ENCODE measurements around the gene ANTXR1. TPM values are rescaled to one million over a fixed set of nuclear protein-coding genes. Genes with fewer than 3 reads are reported as not detected.
"Not testable (repeated sequence)": the region's sequence is repeated elsewhere in the genome, so short reads cannot be mapped to it uniquely, and the experiment has no call there.

Gene ANTXR1
- total RNA-seq, 1 experiment from 2014 or later = 37.3 TPM

GRCh38 chr2:69227716-69228115 lies 214.7 kb downstream of the ANTXR1 start:
- no peaks in the 10 kb centered on the region for H3K79me1 ChIP-seq (ENCODE audit: insufficient read depth, low read depth, low read length, poor library complexity, severe bottlenecking)
- Mint-ChIP-seq H3K4me1 (peaks cover 7 to 11% of the 10 kb centered on the region in 2 experiments), H3K4me3 (no peak overlapping the region), H3K27ac (no peak overlapping the region), H3K27me3 (ENCODE audit: low read depth) (no peaks in the 10 kb centered on the region; the same call in 1 of the 2 replicates), H3K36me3 (ENCODE audit: insufficient read depth in 1 of 3, low read depth in 3 of 3) (peaks cover 0 to 2% (median 2%) of the 10 kb centered on the region in 3 experiments; a peak in 4 of 7 replicates), H3K9me3 (no peaks in the 10 kb centered on the region; a peak in 1 of 5 replicates)
- H3K27me3 ChIP-seq (ENCODE audit: insufficient read depth, low read length) = no peaks in the 10 kb centered on the region
- H3K4me1 ChIP-seq (ENCODE audit: insufficient read depth, low read length) = no peaks in the 10 kb centered on the region; the same call in 1 of the 2 replicates
- no peak overlapping the region for H3K27ac ChIP-seq (ENCODE audit: insufficient read length, low read depth, low read length)
- H4K5ac ChIP-seq (ENCODE audit: insufficient read length, low read depth, low read length) = no peak overlapping the region
- no peak overlapping the region for H3K23ac ChIP-seq (ENCODE audit: insufficient read length, low read depth, low read length)
- H2AFZ ChIP-seq (ENCODE audit: low read length) = no peak overlapping the region
- H3K14ac ChIP-seq (ENCODE audit: insufficient read depth, low read length) = no peak overlapping the region
- H3T11ph ChIP-seq (ENCODE audit: low read length) = no peak overlapping the region
- H2BK20ac ChIP-seq (ENCODE audit: low read depth, low read length, poor library complexity, severe bottlenecking) = no peak overlapping the region
- no peak overlapping the region for H2BK12ac ChIP-seq (ENCODE audit: insufficient read length, low read depth, low read length)
- H3K4ac ChIP-seq (ENCODE audit: low read depth, low read length) = no peak overlapping the region
- H4K91ac ChIP-seq (ENCODE audit: insufficient read length, low read depth, low read length) = no peak overlapping the region
- no peaks in the 10 kb centered on the region for H3K23me2 ChIP-seq (ENCODE audit: insufficient read length, low read depth, low read length, poor library complexity, severe bottlenecking)
- H2AK5ac ChIP-seq (ENCODE audit: insufficient read length, low read length) = no peak overlapping the region
- no peak overlapping the region for H3K56ac ChIP-seq (ENCODE audit: insufficient read length, low read depth, low read length)
- no peak overlapping the region for H4K8ac ChIP-seq (replicated peaks; ENCODE audit: insufficient read length, low read depth, low read length)
- no peak overlapping the region for H3K9ac ChIP-seq (ENCODE audit: extremely low read depth, insufficient read length, low read length)
- no peak overlapping the region for H2BK15ac ChIP-seq (ENCODE audit: low read depth, low read length)
- no peaks in the 10 kb centered on the region for H3K9me3 ChIP-seq (ENCODE audit: control insufficient read depth, low read depth, low read length)
- no peaks in the 10 kb centered on the region for H3K79me2 ChIP-seq (ENCODE audit: insufficient read depth, low read length)
- H2BK120ac ChIP-seq (ENCODE audit: low read depth, low read length, poor library complexity, severe bottlenecking) = no peak overlapping the region
- H3K4me2 ChIP-seq (ENCODE audit: insufficient read depth, insufficient read length, low read length) = no peak overlapping the region
- no peaks in the 10 kb centered on the region for H4K20me1 ChIP-seq (ENCODE audit: control insufficient read depth, insufficient read depth, insufficient read length)
- no peak overlapping the region for H3K18ac ChIP-seq (ENCODE audit: insufficient read length, low read depth, low read length)
- no peak for TF ChIP-seq CTCF (conservative IDR thresholded peaks at IDR 0.05)
- DNase-seq = no peak
- no peak overlapping the region for H2BK5ac ChIP-seq (ENCODE audit: insufficient read length, low read length)

GRCh38 chr2:69230946-69231345 lies 218.0 kb downstream of the ANTXR1 start:
- not testable (repeated sequence) for H4K8ac ChIP-seq (replicated peaks; ENCODE audit: insufficient read length, low read depth, low read length); H3K4me2 ChIP-seq (ENCODE audit: insufficient read depth, insufficient read length, low read length); H3K18ac ChIP-seq (ENCODE audit: insufficient read length, low read depth, low read length); DNase-seq; H3K4me3 Mint-ChIP-seq; H2AFZ ChIP-seq (ENCODE audit: low read length); H3K4me1 ChIP-seq (ENCODE audit: insufficient read depth, low read length); H4K20me1 ChIP-seq (ENCODE audit: control insufficient read depth, insufficient read depth, insufficient read length); H3K79me1 ChIP-seq (ENCODE audit: insufficient read depth, low read depth, low read length, poor library complexity, severe bottlenecking); H3K23ac ChIP-seq (ENCODE audit: insufficient read length, low read depth, low read length); H3K27me3 Mint-ChIP-seq (ENCODE audit: low read depth); H3K14ac ChIP-seq (ENCODE audit: insufficient read depth, low read length); H3K23me2 ChIP-seq (ENCODE audit: insufficient read length, low read depth, low read length, poor library complexity, severe bottlenecking); H3K56ac ChIP-seq (ENCODE audit: insufficient read length, low read depth, low read length); H3T11ph ChIP-seq (ENCODE audit: low read length); H2BK5ac ChIP-seq (ENCODE audit: insufficient read length, low read length); H3K9ac ChIP-seq (ENCODE audit: extremely low read depth, insufficient read length, low read length); H2BK20ac ChIP-seq (ENCODE audit: low read depth, low read length, poor library complexity, severe bottlenecking); H2AK5ac ChIP-seq (ENCODE audit: insufficient read length, low read length); H4K5ac ChIP-seq (ENCODE audit: insufficient read length, low read depth, low read length); H3K27me3 ChIP-seq (ENCODE audit: insufficient read depth, low read length); H2BK120ac ChIP-seq (ENCODE audit: low read depth, low read length, poor library complexity, severe bottlenecking); H2BK15ac ChIP-seq (ENCODE audit: low read depth, low read length); H3K36me3 Mint-ChIP-seq (ENCODE audit: insufficient read depth in 1 of 3, low read depth in 3 of 3); H2BK12ac ChIP-seq (ENCODE audit: insufficient read length, low read depth, low read length); H3K4ac ChIP-seq (ENCODE audit: low read depth, low read length); H3K9me3 ChIP-seq (ENCODE audit: control insufficient read depth, low read depth, low read length); H3K9me3 Mint-ChIP-seq; H3K27ac ChIP-seq (ENCODE audit: insufficient read length, low read depth, low read length); H4K91ac ChIP-seq (ENCODE audit: insufficient read length, low read depth, low read length); H3K4me1 Mint-ChIP-seq; H3K79me2 ChIP-seq (ENCODE audit: insufficient read depth, low read length)
- WGBS (ENCODE audit: extremely low coverage, insufficient read length, low lambda C conversion rate) = no CpG with 5 or more reads among the region's 1 CpG
- peak overlapping the region in 1 of 3 experiments; percentile 1; a peak in 1 of 7 replicates for H3K27ac Mint-ChIP-seq
